ENCODE measurements around the gene EZH1. TPM values are rescaled to one million over a fixed set of nuclear protein-coding genes. Genes with fewer than 3 reads are reported as not detected.

EZH1 gene
- total RNA-seq, 2 experiments from 2014 or later = 23.1 to 25.5 TPM

- no peak overlapping the region for H3K27ac Mint-ChIP-seq
- intact Hi-C loops (cut with micrococcal nuclease) = no loop called here
- H3K4me3 Mint-ChIP-seq = no peak overlapping the region
- ChIA-PET POLR2A (interaction anchor here (0.9 to 2.2 kb wide), 2 partner anchors 28 to 64 kb away, joined by 3 to 6 read pairs; no protein-coding TSS in a partner anchor), CTCF (interaction anchor here (0.9 to 1.4 kb wide), 3 partner anchors 21 to 129 kb away, joined by 3 to 4 read pairs (median 3); partner anchors contain the start of gene PSMC3IP)
- H3K4me1 Mint-ChIP-seq (ENCODE audit: low read depth) = peaks cover 20% of the 10 kb centered on the region
- H3K9me3 Mint-ChIP-seq = no peaks in the 10 kb centered on the region
- H3K36me3 Mint-ChIP-seq (ENCODE audit: low read depth) = peaks cover 59% of the 10 kb centered on the region
- TF ChIP-seq CTCF (IDR thresholded peaks at IDR 0.05) = no peak
- DNase-seq (peak; percentile 76), ATAC-seq (peak; percentile 35)
- no peaks in the 10 kb centered on the region for H3K27me3 Mint-ChIP-seq
These were observed 38.1 kb downstream of the EZH1 start for GRCh38 chr17:42706732-42707131.

- no peaks in the 10 kb centered on the region for H3K27me3 Mint-ChIP-seq
- POLR2A ChIA-PET = interaction anchor here (0.6 to 1.2 kb wide), 6 partner anchors 9 to 69 kb away, joined by 3 to 5 read pairs (median 3); partner anchors contain the start of genes PLEKHH3 and VPS25
These were observed 39.9 kb downstream of the EZH1 start for GRCh38 chr17:42704837-42705494.

GRCh38 chr17:42704490-42704836 lies 40.4 kb downstream of the EZH1 start:
- CTCF ChIA-PET = interaction anchor here (0.6 kb wide), 1 partner anchor 126 kb away, joined by 3 read pairs; no protein-coding TSS in a partner anchor
- peaks cover 20% of the 10 kb centered on the region for H3K4me1 Mint-ChIP-seq (ENCODE audit: low read depth)

More at GRCh38 chr17:42704837-42705494, 39.9 kb downstream of the EZH1 start:
- ATAC-seq (peak; percentile 84), DNase-seq (peak; percentile 79)
- peaks cover 20% of the 10 kb centered on the region for H3K4me1 Mint-ChIP-seq (ENCODE audit: low read depth)
- no peaks in the 10 kb centered on the region for H3K9me3 Mint-ChIP-seq
- intact Hi-C loops (cut with micrococcal nuclease) = no loop called here
- CTCF ChIA-PET = interaction anchor here (0.6 kb wide), 1 partner anchor 126 kb away, joined by 3 read pairs; no protein-coding TSS in a partner anchor
- H3K36me3 Mint-ChIP-seq (ENCODE audit: low read depth) = peaks cover 63% of the 10 kb centered on the region
- no peak overlapping the region for H3K4me3 Mint-ChIP-seq
- no peak for TF ChIP-seq CTCF (IDR thresholded peaks at IDR 0.05)
- no peak overlapping the region for H3K27ac Mint-ChIP-seq

GRCh38 chr17:42702446-42702845 lies 42.4 kb downstream of the EZH1 start:
- H3K4me3 Mint-ChIP-seq = no peak overlapping the region

More at GRCh38 chr17:42704490-42704836, 40.4 kb downstream of the EZH1 start:
- no peak for TF ChIP-seq CTCF (IDR thresholded peaks at IDR 0.05)
- ATAC-seq = no peak
- DNase-seq = no peak
- H3K27me3 Mint-ChIP-seq = no peaks in the 10 kb centered on the region
- POLR2A ChIA-PET = interaction anchor here (0.6 to 1.2 kb wide), 5 partner anchors 20 to 76 kb away, joined by 3 to 5 read pairs (median 3); partner anchors contain the start of gene PLEKHH3
- peaks cover 59% of the 10 kb centered on the region for H3K36me3 Mint-ChIP-seq (ENCODE audit: low read depth)
- no peak overlapping the region for H3K27ac Mint-ChIP-seq
- no peaks in the 10 kb centered on the region for H3K9me3 Mint-ChIP-seq
- intact Hi-C loops (cut with micrococcal nuclease) = no loop called here
- no peak overlapping the region for H3K4me3 Mint-ChIP-seq

More at GRCh38 chr17:42702446-42702845, 42.4 kb downstream of the EZH1 start:
- intact Hi-C loops (cut with micrococcal nuclease) = no loop called here
- ATAC-seq = no peak
- no peak for TF ChIP-seq CTCF (IDR thresholded peaks at IDR 0.05)
- DNase-seq = no peak
- no peak overlapping the region for H3K27ac Mint-ChIP-seq
- POLR2A ChIA-PET = no interaction called here
- CTCF ChIA-PET = interaction anchor here (1.0 kb wide), 1 partner anchor 23 kb away, joined by 3 read pairs; no protein-coding TSS in a partner anchor
- peaks cover 14% of the 10 kb centered on the region for H3K4me1 Mint-ChIP-seq (ENCODE audit: low read depth)
- no peaks in the 10 kb centered on the region for H3K27me3 Mint-ChIP-seq
- H3K36me3 Mint-ChIP-seq (ENCODE audit: low read depth) = peaks cover 44% of the 10 kb centered on the region
- no peaks in the 10 kb centered on the region for H3K9me3 Mint-ChIP-seq
